ENCODE results near the gene MFN1. TPM values are rescaled to one million over a fixed set of nuclear protein-coding genes. Genes with fewer than 3 reads are reported as not detected.

Gene MFN1
- total RNA-seq, 1 donor from 2014 or later: 53.6 TPM

GRCh38 chr3:179432451-179432850 is 84.9 kb downstream of the MFN1 start:
- DNase-seq: no peak

- peak; percentile 52 for DNase-seq
These were observed 89.0 kb downstream of the MFN1 start for GRCh38 chr3:179436517-179436916.

- no peak for DNase-seq
These were observed 91.3 kb downstream of the MFN1 start for GRCh38 chr3:179438841-179439240.

Other genes starting within 250 kb of the MFN1 start
- gene PIK3CA, start 199.4 kb upstream of the MFN1 start, total RNA-seq: 55.6 and 70.8 TPM in 2 replicates
- 2.6 and 3.9 TPM in 2 replicates for gene KCNMB3, start 96.6 kb upstream of the MFN1 start, total RNA-seq
- gene ZNF639, start 24.7 kb upstream of the MFN1 start, total RNA-seq: 57.4 and 61.9 TPM in 2 replicates
- 70.5 and 93.4 TPM in 2 replicates for gene GNB4, start 103.8 kb downstream of the MFN1 start, total RNA-seq
- 73.7 and 75.9 TPM in 2 replicates for gene ACTL6A, start 215.2 kb downstream of the MFN1 start, total RNA-seq